KOPT-K1 (cell line): ENCODE data around the gene ANKRD30A.
"Not testable (repeated sequence)": the region's sequence is repeated elsewhere in the genome, so short reads cannot be mapped to it uniquely, and the experiment has no call there.

Experiments used
- H3K27ac ChIP-seq: fragments of 200-600 bp; sonication (generic); 2 replicates; pipeline ENCODE4 v1.5.1; 2016; ENCODE audit warnings: antibody characterized with exemption, mild to moderate bottlenecking, low read depth, low read length; ENCODE audit not compliant: poor library complexity, severe bottlenecking
- H3K36me3 ChIP-seq: fragments of 200-600 bp; sonication (generic); 2 replicates; pipeline ENCODE4 v1.5.1; 2017; ENCODE audit warnings: antibody characterized with exemption, mild to moderate bottlenecking, low read length, moderate library complexity; ENCODE audit not compliant: insufficient read depth
- H3K9me3 ChIP-seq: fragments of 200-600 bp; sonication (generic); 2 replicates; pipeline ENCODE4 v1.5.1; 2017; ENCODE audit warnings: antibody characterized with exemption, low read length, mild to moderate bottlenecking; ENCODE audit not compliant: insufficient read depth, poor library complexity, severe bottlenecking

Gene ANKRD30A

DNA sequence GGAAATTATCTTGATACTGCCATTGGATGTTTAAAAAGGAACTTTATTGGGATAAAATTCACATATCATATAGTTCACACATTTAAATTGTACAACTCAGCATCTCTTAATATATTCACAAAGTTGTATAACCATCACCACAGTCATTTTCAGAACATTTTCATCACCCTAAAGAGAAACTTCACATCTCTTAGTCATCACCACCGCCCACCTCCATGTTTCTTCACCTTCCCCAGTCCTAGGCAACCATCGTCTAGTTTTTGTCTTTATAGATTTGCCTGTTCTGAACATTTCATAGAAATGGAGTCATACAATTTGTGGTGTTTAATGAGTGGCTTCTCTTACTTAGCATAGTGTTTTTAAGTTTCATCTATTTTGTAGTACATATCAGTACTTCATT lies 96.6 kb downstream of the ANKRD30A start:
- Histone ChIP-seq H3K27ac (no peak overlapping the region), H3K36me3 (no peaks in the 10 kb centered on the region), H3K9me3 (no peaks in the 10 kb centered on the region)

- no peak overlapping the region for H3K27ac ChIP-seq
- no peaks in the 10 kb centered on the region for H3K9me3 ChIP-seq
- no peaks in the 10 kb centered on the region for H3K36me3 ChIP-seq
Observed at GRCh38 chr10:37225163-37225562, 99.8 kb downstream of the ANKRD30A start.

DNA sequence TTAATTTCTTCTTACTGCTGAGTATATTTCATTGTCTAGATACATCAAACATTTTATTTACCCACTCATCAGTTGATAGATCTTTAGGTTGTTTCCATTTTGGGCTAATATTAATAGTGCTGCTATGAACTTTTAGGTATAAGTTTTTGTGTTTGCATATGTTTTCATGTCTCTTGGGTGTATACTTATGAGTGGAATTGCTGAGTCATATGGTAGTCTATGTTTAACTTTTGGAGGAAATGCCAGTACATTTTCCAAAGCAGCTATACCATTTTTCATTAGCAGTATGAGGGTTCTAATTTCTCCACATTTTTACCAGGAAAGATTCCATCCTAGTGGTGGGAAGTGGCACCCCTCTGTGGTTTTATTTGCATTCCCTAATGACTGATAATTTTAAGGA lies 101.1 kb downstream of the ANKRD30A start:
- H3K27ac ChIP-seq = no peak overlapping the region
- no peaks in the 10 kb centered on the region for H3K9me3 ChIP-seq
- no peaks in the 10 kb centered on the region for H3K36me3 ChIP-seq

GRCh38 chr10:37234692-37235091 lies 109.3 kb downstream of the ANKRD30A start:
- H3K36me3 ChIP-seq = no peaks in the 10 kb centered on the region
- H3K27ac ChIP-seq = no peak overlapping the region
- H3K9me3 ChIP-seq = no peaks in the 10 kb centered on the region

- Histone ChIP-seq H3K9me3 (no peaks in the 10 kb centered on the region), H3K36me3 (no peaks in the 10 kb centered on the region), H3K27ac (no peak overlapping the region)
Observed at GRCh38 chr10:37236093-37236492, 110.7 kb downstream of the ANKRD30A start.

- Histone ChIP-seq H3K9me3 (no peaks in the 10 kb centered on the region), H3K27ac (no peak overlapping the region)
Observed at GRCh38 chr10:37240223-37240622, 114.8 kb downstream of the ANKRD30A start.

DNA sequence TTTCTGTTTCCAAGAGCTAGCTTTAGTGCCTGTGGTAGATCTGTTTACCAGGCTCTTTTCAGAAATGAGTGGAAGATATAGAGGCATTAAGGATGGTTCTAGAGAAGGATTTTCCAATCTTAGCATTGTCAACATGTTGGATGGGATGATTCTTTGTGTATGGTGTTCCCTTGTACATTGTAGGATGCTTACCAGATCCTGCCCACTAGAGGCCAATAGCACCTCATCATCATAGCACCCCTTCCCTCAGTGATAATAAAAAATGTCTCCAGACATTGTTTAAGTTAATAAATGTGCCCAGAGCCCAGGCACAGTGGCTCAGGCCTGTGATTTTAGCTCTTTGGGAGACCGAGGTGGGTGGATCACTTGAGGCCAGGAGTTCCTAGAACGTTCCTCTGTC lies 121.2 kb downstream of the ANKRD30A start:
- H3K27ac ChIP-seq = no peak overlapping the region
- no peaks in the 10 kb centered on the region for H3K9me3 ChIP-seq
- H3K36me3 ChIP-seq = no peaks in the 10 kb centered on the region

More at GRCh38 chr10:37240223-37240622, 114.8 kb downstream of the ANKRD30A start:
- H3K36me3 ChIP-seq = no peaks in the 10 kb centered on the region

- H3K27ac ChIP-seq, H3K9me3 ChIP-seq, H3K36me3 ChIP-seq: not testable (repeated sequence)
Observed at GRCh38 chr10:37255837-37256236, 130.4 kb downstream of the ANKRD30A start.

- Histone ChIP-seq H3K27ac (no peak overlapping the region), H3K36me3 (no peaks in the 10 kb centered on the region), H3K9me3 (no peaks in the 10 kb centered on the region)
Observed at GRCh38 chr10:37263304-37263703, 137.9 kb downstream of the ANKRD30A start.

- Histone ChIP-seq H3K27ac (no peak overlapping the region), H3K9me3 (no peaks in the 10 kb centered on the region), H3K36me3 (no peaks in the 10 kb centered on the region)
Observed at GRCh38 chr10:37268266-37268665, 142.9 kb downstream of the ANKRD30A start.

GRCh38 chr10:37269554-37270256 lies 144.3 kb downstream of the ANKRD30A start:
- H3K36me3 ChIP-seq = no peaks in the 10 kb centered on the region
- no peak overlapping the region for H3K27ac ChIP-seq
- H3K9me3 ChIP-seq = no peaks in the 10 kb centered on the region

DNA sequence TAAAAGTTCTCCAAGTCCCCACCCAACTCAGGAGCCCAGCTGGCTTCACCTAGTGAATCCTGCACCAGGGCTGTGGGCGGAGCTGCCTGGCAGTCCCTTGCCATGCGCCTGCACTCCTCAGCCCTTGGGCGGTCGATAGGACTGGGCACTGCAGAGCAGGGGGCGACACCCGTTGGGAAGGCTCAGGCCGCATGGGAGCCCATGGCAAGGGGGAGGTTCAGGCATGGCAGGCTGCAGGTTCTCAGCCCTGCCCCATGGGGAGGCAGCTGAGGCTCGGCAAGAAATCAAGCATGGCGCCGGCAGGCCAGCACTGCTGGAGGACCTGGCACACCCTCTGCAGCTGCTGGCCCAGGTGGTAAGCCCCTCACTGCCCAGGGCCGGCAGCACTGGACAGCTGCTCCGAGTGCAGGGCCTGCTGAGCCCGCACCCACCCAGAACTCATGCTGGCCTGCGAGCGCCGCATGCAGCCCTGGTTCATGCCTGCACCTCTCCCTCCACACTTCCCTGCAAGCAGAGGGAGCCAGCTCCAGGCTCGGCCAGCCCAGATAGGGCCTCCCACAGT lies 149.9 kb downstream of the ANKRD30A start:
- Histone ChIP-seq H3K9me3 (peaks cover 8% of the 10 kb centered on the region), H3K27ac (no peak overlapping the region), H3K36me3 (no peaks in the 10 kb centered on the region)

- Histone ChIP-seq H3K27ac (no peak overlapping the region), H3K36me3 (no peaks in the 10 kb centered on the region), H3K9me3 (no peaks in the 10 kb centered on the region)
Observed at GRCh38 chr10:37285063-37285462, 159.7 kb downstream of the ANKRD30A start.

DNA sequence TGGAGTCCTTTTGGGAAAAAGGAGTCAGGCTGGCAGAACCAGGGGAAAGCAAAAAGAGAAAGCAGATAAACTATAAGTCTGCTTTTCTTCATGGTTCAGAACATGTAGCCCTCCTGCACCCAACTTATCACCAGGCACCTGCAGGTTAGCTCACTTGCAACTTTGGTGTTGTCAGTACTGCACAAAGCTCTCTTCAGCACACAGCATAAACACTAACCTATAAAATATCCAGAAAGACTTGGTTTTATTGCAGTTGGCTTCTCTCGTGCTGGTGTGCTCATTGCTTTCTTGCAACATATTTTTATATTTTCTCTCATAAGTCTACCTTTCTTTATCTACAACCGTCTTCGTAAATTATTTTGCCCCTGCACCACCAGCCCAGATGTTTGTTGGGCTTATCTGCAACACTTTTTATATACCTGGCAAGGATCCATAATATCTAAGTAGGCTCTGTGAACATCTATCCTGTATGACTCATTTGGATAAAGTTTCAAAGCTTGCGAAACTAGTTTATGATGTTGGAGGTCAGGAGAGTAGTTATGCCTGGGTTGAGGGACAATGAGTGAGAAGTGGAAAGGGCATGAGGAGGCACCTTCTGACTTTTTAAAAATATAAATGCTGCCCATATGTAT lies 164.6 kb downstream of the ANKRD30A start:
- Histone ChIP-seq H3K27ac (no peak overlapping the region), H3K9me3 (no peaks in the 10 kb centered on the region), H3K36me3 (no peaks in the 10 kb centered on the region)

GRCh38 chr10:37301271-37301670 lies 175.9 kb downstream of the ANKRD30A start:
- Histone ChIP-seq H3K36me3 (no peaks in the 10 kb centered on the region), H3K9me3 (no peaks in the 10 kb centered on the region), H3K27ac (no peak overlapping the region)

DNA sequence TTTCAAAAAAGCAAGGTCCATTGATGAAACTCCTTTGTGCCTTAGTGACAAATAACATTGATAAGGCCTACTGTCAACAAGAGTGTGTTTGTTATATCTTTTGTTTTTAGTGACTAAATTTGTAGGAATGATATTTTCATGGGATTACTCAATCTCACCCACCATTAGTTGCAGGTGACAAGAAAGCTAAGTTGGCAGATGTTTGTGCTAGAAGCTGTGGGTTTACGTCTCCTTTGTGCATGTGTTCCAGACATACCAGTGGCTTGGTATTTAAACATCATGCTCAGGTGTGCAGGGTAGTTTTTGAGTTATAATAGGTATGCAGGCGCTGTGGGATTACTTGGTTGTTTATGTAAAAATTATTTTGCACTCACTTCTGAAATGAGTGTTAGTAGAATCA lies 178.6 kb downstream of the ANKRD30A start:
- H3K27ac ChIP-seq = no peak overlapping the region
- H3K9me3 ChIP-seq = no peaks in the 10 kb centered on the region
- no peaks in the 10 kb centered on the region for H3K36me3 ChIP-seq
